ENCODE measurements around the gene ANK3.
A peak's percentile ranks its signal among the peaks of the same experiment; 100 is the strongest.

Gene ANK3

GRCh38 chr10:60331886-60332285 lies 57.8 kb downstream of the ANK3 start:
- H3K27ac ChIP-seq: no peak overlapping the region
- no peak overlapping the region for H3K4me3 ChIP-seq (ENCODE audit: low read depth, low read length)
- TF ChIP-seq CTCF (IDR thresholded peaks at IDR 0.05; ENCODE audit: low read depth, low read length): no peak
- DNase-seq: no peak
- H3K36me3 ChIP-seq: no peaks in the 10 kb centered on the region
- no peaks in the 10 kb centered on the region for H3K27me3 ChIP-seq (ENCODE audit: insufficient read depth, low read depth, severe bottlenecking)
- no peaks in the 10 kb centered on the region for H3K9me3 ChIP-seq (ENCODE audit: severe bottlenecking)

GRCh38 chr10:60323162-60323561 lies 66.5 kb downstream of the ANK3 start:
- Histone ChIP-seq H3K9me3 (ENCODE audit: severe bottlenecking) (no peaks in the 10 kb centered on the region), H3K27ac (no peak overlapping the region), H3K4me3 (ENCODE audit: low read depth, low read length) (no peak overlapping the region), H3K27me3 (ENCODE audit: insufficient read depth, low read depth, severe bottlenecking) (no peaks in the 10 kb centered on the region), H3K36me3 (no peaks in the 10 kb centered on the region)
- DNase-seq: peak; percentile 14
- no peak for TF ChIP-seq CTCF (IDR thresholded peaks at IDR 0.05; ENCODE audit: low read depth, low read length)

GRCh38 chr10:60320666-60321065 lies 69.0 kb downstream of the ANK3 start:
- no peak overlapping the region for H3K27ac ChIP-seq
- H3K4me3 ChIP-seq (ENCODE audit: low read depth, low read length): no peak overlapping the region
- no peaks in the 10 kb centered on the region for H3K9me3 ChIP-seq (ENCODE audit: severe bottlenecking)
- no peaks in the 10 kb centered on the region for H3K36me3 ChIP-seq
- H3K27me3 ChIP-seq (ENCODE audit: insufficient read depth, low read depth, severe bottlenecking): no peaks in the 10 kb centered on the region
- no peak for DNase-seq
- TF ChIP-seq CTCF (IDR thresholded peaks at IDR 0.05; ENCODE audit: low read depth, low read length): no peak

- H3K27me3 ChIP-seq (ENCODE audit: insufficient read depth, low read depth, severe bottlenecking): no peaks in the 10 kb centered on the region
- no peak for TF ChIP-seq CTCF (IDR thresholded peaks at IDR 0.05; ENCODE audit: low read depth, low read length)
- no peaks in the 10 kb centered on the region for H3K9me3 ChIP-seq (ENCODE audit: severe bottlenecking)
- H3K27ac ChIP-seq: no peak overlapping the region
- no peaks in the 10 kb centered on the region for H3K36me3 ChIP-seq
- no peak for DNase-seq
- no peak overlapping the region for H3K4me3 ChIP-seq (ENCODE audit: low read depth, low read length)
These were observed 73.6 kb downstream of the ANK3 start for GRCh38 chr10:60316029-60316428.

GRCh38 chr10:60315311-60315710 lies 74.4 kb downstream of the ANK3 start:
- DNase-seq: no peak
- Histone ChIP-seq H3K27me3 (ENCODE audit: insufficient read depth, low read depth, severe bottlenecking) (no peaks in the 10 kb centered on the region), H3K36me3 (no peaks in the 10 kb centered on the region), H3K27ac (no peak overlapping the region), H3K4me3 (ENCODE audit: low read depth, low read length) (no peak overlapping the region), H3K9me3 (ENCODE audit: severe bottlenecking) (no peaks in the 10 kb centered on the region)
- no peak for TF ChIP-seq CTCF (IDR thresholded peaks at IDR 0.05; ENCODE audit: low read depth, low read length)

Measured in WERI-Rb-1 (cell line).